ENCODE results near the gene FOXL3. TPM values are rescaled to one million over a fixed set of nuclear protein-coding genes. Genes with fewer than 3 reads are reported as not detected.

FOXL3 gene
- polyA plus RNA-seq, 3 donors = not detected

GRCh38 chr7:274266-274665, 15.7 kb upstream of the FOXL3 start:
- no peak overlapping the region for H2AFZ ChIP-seq (ENCODE audit: insufficient read depth, low read depth, low read length, poor library complexity, severe bottlenecking)
- no peaks in the 10 kb centered on the region for H3K4me1 ChIP-seq (ENCODE audit: control insufficient read depth in 1 of 2, insufficient read depth in 2 of 2, low read length in 2 of 2)
- no peaks in the 10 kb centered on the region for H3K36me3 Mint-ChIP-seq
- H3K4me3 Mint-ChIP-seq = no peak overlapping the region
- 45% methylated on average over 2 of the region's 2 CpGs for WGBS (ENCODE audit: insufficient coverage)
- no peak overlapping the region for H3K9ac ChIP-seq (ENCODE audit: insufficient read depth, low read length, poor library complexity, severe bottlenecking)
- no peak overlapping the region for H3K27ac ChIP-seq (ENCODE audit: low read depth in 1 of 2, low read length in 2 of 2)
- intact Hi-C loops (cut with micrococcal nuclease) = no loop called here
- peaks cover 0 to 2% of the 10 kb centered on the region in 2 donors for H3K27me3 ChIP-seq (ENCODE audit: control insufficient read depth in 2 of 2, insufficient read depth in 2 of 2, low read length in 2 of 2)
- H3K9me3 Mint-ChIP-seq = peaks cover 33 to 64% (median 42%) of the 10 kb centered on the region in 7 donors
- peaks cover 2% of the 10 kb centered on the region for H3K4me1 Mint-ChIP-seq
- TF ChIP-seq CTCF (IDR thresholded peaks at IDR 0.05) = no peak
- no peak overlapping the region for H3K4me2 ChIP-seq (replicated peaks; ENCODE audit: extremely low read depth, low read length, poor library complexity, severe bottlenecking)
- peaks cover 50% of the 10 kb centered on the region in 2 donors for H3K9me3 ChIP-seq (replicated peaks in 1 of 2; ENCODE audit: control insufficient read depth in 1 of 2, insufficient read depth in 1 of 2, low read length in 2 of 2)
- H3K4me3 ChIP-seq (replicated peaks in 1 of 3; ENCODE audit: low read depth in 2 of 3, low read length in 3 of 3) = no peak overlapping the region
- H3K79me2 ChIP-seq (ENCODE audit: insufficient read depth, low read length) = no peaks in the 10 kb centered on the region
- no peaks in the 10 kb centered on the region for H3K36me3 ChIP-seq (replicated peaks in 1 of 2; ENCODE audit: control insufficient read depth in 1 of 2, insufficient read depth in 2 of 2, low read length in 2 of 2)
- H3K27ac Mint-ChIP-seq = peak overlapping the region in 1 of 7 donors; percentile 71
- H4K20me1 ChIP-seq (ENCODE audit: insufficient read depth, low read length) = no peaks in the 10 kb centered on the region
- H3K27me3 Mint-ChIP-seq (ENCODE audit: low read depth in 3 of 3) = peaks cover 4 to 19% (median 4%) of the 10 kb centered on the region in 3 donors
- peak in 1 of 3 donors; percentile 1 for DNase-seq

- Histone ChIP-seq H2AFZ (ENCODE audit: insufficient read depth, low read depth, low read length, poor library complexity, severe bottlenecking) (no peak overlapping the region), H3K9me3 (replicated peaks in 1 of 2; ENCODE audit: control insufficient read depth in 1 of 2, insufficient read depth in 1 of 2, low read length in 2 of 2) (peaks cover 42 to 50% of the 10 kb centered on the region in 2 donors)
- WGBS (ENCODE audit: insufficient coverage) = 82% methylated on average over 7 of the region's 10 CpGs
Observed at GRCh38 chr7:276230-276835, 13.6 kb upstream of the FOXL3 start.

More at GRCh38 chr7:276230-276835, 13.6 kb upstream of the FOXL3 start:
- no peak overlapping the region for H3K4me2 ChIP-seq (replicated peaks; ENCODE audit: extremely low read depth, low read length, poor library complexity, severe bottlenecking)
- Mint-ChIP-seq H3K4me1 (peaks cover 2% of the 10 kb centered on the region), H3K27ac (no peak overlapping the region), H3K36me3 (no peaks in the 10 kb centered on the region), H3K9me3 (peaks cover 31 to 57% (median 35%) of the 10 kb centered on the region in 7 donors), H3K27me3 (ENCODE audit: low read depth in 3 of 3) (peaks cover 0 to 23% (median 6%) of the 10 kb centered on the region in 3 donors), H3K4me3 (no peak overlapping the region)
- no peaks in the 10 kb centered on the region for H3K36me3 ChIP-seq (replicated peaks in 1 of 2; ENCODE audit: control insufficient read depth in 1 of 2, insufficient read depth in 2 of 2, low read length in 2 of 2)
- H3K4me1 ChIP-seq (ENCODE audit: control insufficient read depth in 1 of 2, insufficient read depth in 2 of 2, low read length in 2 of 2) = no peaks in the 10 kb centered on the region
- H3K27me3 ChIP-seq (ENCODE audit: control insufficient read depth in 2 of 2, insufficient read depth in 2 of 2, low read length in 2 of 2) = peaks cover 0 to 7% of the 10 kb centered on the region in 2 donors
- H3K27ac ChIP-seq (ENCODE audit: low read depth in 1 of 2, low read length in 2 of 2) = no peak overlapping the region
- no peak overlapping the region for H3K4me3 ChIP-seq (replicated peaks in 1 of 3; ENCODE audit: low read depth in 2 of 3, low read length in 3 of 3)
- no peaks in the 10 kb centered on the region for H4K20me1 ChIP-seq (ENCODE audit: insufficient read depth, low read length)
- DNase-seq = no peak
- intact Hi-C loops (cut with micrococcal nuclease) = no loop called here
- no peak for TF ChIP-seq CTCF (IDR thresholded peaks at IDR 0.05)
- H3K79me2 ChIP-seq (ENCODE audit: insufficient read depth, low read length) = no peaks in the 10 kb centered on the region
- no peak overlapping the region for H3K9ac ChIP-seq (ENCODE audit: insufficient read depth, low read length, poor library complexity, severe bottlenecking)
